Smooth muscle cell (in vitro differentiated cells): ENCODE measurements around the gene FRMD3. TPM values are rescaled to one million over a fixed set of nuclear protein-coding genes. Genes with fewer than 3 reads are reported as not detected.

Source experiments
- DNase-seq: peaks from one replicate; lab custom pipeline; 2025; ENCODE audit not compliant: unreplicated experiment; lab: John Stamatoyannopoulos, UW
- H2AFZ ChIP-seq: fragments of 200-600 bp; sonication (generic); 2 replicates; pipeline ENCODE4 v1.6.0; 2016; ENCODE audit warnings: antibody characterized with exemption, low read depth, mild to moderate bottlenecking
- H3F3A ChIP-seq: fragments of 200-600 bp; sonication (generic); 2 replicates; pipeline ENCODE4 v1.6.0; 2017; ENCODE audit warnings: antibody characterized with exemption, low read depth
- H3K27ac ChIP-seq: fragments of 200-600 bp; sonication (generic); 2 replicates; pipeline ENCODE4 v1.5.1; 2016; ENCODE audit warnings: low read depth, mild to moderate bottlenecking
- H3K27me3 ChIP-seq: fragments of 200-600 bp; sonication (generic); 2 replicates; pipeline ENCODE4 v1.6.1; 2016; ENCODE audit warnings: low read depth, mild to moderate bottlenecking
- H3K36me3 ChIP-seq: fragments of 200-600 bp; sonication (generic); 2 replicates; pipeline ENCODE4 v1.5.1; 2016; ENCODE audit warnings: low read depth
- H3K4me1 ChIP-seq: fragments of 200-600 bp; sonication (generic); 2 replicates; pipeline ENCODE4 v1.5.1; 2016; ENCODE audit warnings: low read depth
- H3K4me2 ChIP-seq: fragments of 200-600 bp; sonication (generic); 2 replicates; pipeline ENCODE4 v1.6.0; 2016; ENCODE audit warnings: mild to moderate bottlenecking
- H3K4me3 ChIP-seq: fragments of 200-600 bp; sonication (generic); 2 replicates; pipeline ENCODE4 v1.5.1; 2016; ENCODE audit warnings: mild to moderate bottlenecking
- H3K79me2 ChIP-seq: fragments of 200-600 bp; sonication (generic); 2 replicates; pipeline ENCODE4 v1.6.0; 2016; ENCODE audit warnings: low read depth, mild to moderate bottlenecking
- H3K9ac ChIP-seq: fragments of 200-600 bp; sonication (generic); 2 replicates; pipeline ENCODE4 v1.6.0; 2016; ENCODE audit warnings: low read depth
- H3K9me3 ChIP-seq: fragments of 200-600 bp; sonication (generic); replicated peaks from 2 replicates; pipeline ENCODE4 v1.5.1; 2016; ENCODE audit warnings: low read depth
- H4K20me1 ChIP-seq: fragments of 200-600 bp; sonication (generic); 2 replicates; pipeline ENCODE4 v1.6.0; 2016; ENCODE audit warnings: low read depth
- CTCF ChIP-seq: fragments of 200-600 bp; sonication (generic); IDR thresholded peaks from 2 replicates; pipeline ENCODE4 v1.5.1; 2017; ENCODE audit warnings: borderline replicate concordance, mild to moderate bottlenecking, antibody characterized with exemption; ENCODE audit not compliant: insufficient read depth, poor library complexity, severe bottlenecking
- WGBS: methylation state at CpG from one replicate; pipeline ENCODE4 v1.1.7; 2016; ENCODE audit warnings: low lambda C conversion rate; 5-methylcytosine and 5-hydroxymethylcytosine counted together
- polyA plus RNA-seq: library from polyadenylated mRNA; unstranded; fragments of >200 nt; fragmentation: Nextera tagmentation; extraction: Ambion mirVana; gene quantifications from 2 replicates; pipeline ENCODE4 v1.2.1, GENCODE V29; 2016
- total RNA-seq: library from RNA; depleted of rRNA; stranded (reverse); fragments of >200 nt; gene quantifications from 2 replicates; pipeline ENCODE4 v1.2.3, GENCODE V29; 2014

FRMD3 gene
- total and polyA plus RNA-seq, 2 experiments from 2014 or later, result 0.72 to 2.8 TPM

GRCh38 chr9:83451308-83451707 lies 86.9 kb downstream of the FRMD3 start:
- H3K9me3 ChIP-seq, result no peaks in the 10 kb centered on the region
- no peaks in the 10 kb centered on the region for H3F3A ChIP-seq
- H4K20me1 ChIP-seq, result no peaks in the 10 kb centered on the region
- H3K36me3 ChIP-seq, result no peaks in the 10 kb centered on the region
- H2AFZ ChIP-seq, result no peak overlapping the region
- no peak overlapping the region for H3K4me3 ChIP-seq
- 62% methylated on average over 4 of the region's 4 CpGs for WGBS
- H3K4me2 ChIP-seq, result no peak overlapping the region
- H3K27me3 ChIP-seq, result no peaks in the 10 kb centered on the region
- no peaks in the 10 kb centered on the region for H3K4me1 ChIP-seq
- no peaks in the 10 kb centered on the region for H3K79me2 ChIP-seq
- no peak for DNase-seq
- H3K9ac ChIP-seq, result no peak overlapping the region
- TF ChIP-seq CTCF, result no peak
- no peak overlapping the region for H3K27ac ChIP-seq

- 78% methylated on average over 6 of the region's 6 CpGs for WGBS
- Histone ChIP-seq H2AFZ (no peak overlapping the region), H3K9me3 (no peaks in the 10 kb centered on the region), H3K4me2 (no peak overlapping the region), H3K27ac (no peak overlapping the region), H4K20me1 (no peaks in the 10 kb centered on the region), H3K4me3 (no peak overlapping the region), H3K27me3 (no peaks in the 10 kb centered on the region), H3K79me2 (no peaks in the 10 kb centered on the region), H3K36me3 (no peaks in the 10 kb centered on the region), H3K9ac (no peak overlapping the region), H3F3A (no peaks in the 10 kb centered on the region), H3K4me1 (no peaks in the 10 kb centered on the region)
- TF ChIP-seq CTCF, result no peak
- DNase-seq, result no peak
Measured at GRCh38 chr9:83449983-83450382, 88.2 kb downstream of the FRMD3 start.

- 67% methylated on average over 5 of the region's 5 CpGs for WGBS
- H3K9me3 ChIP-seq, result no peaks in the 10 kb centered on the region
- TF ChIP-seq CTCF, result no peak
- H3K4me1 ChIP-seq, result no peaks in the 10 kb centered on the region
- H3K27ac ChIP-seq, result no peak overlapping the region
- H4K20me1 ChIP-seq, result no peaks in the 10 kb centered on the region
- no peaks in the 10 kb centered on the region for H3K36me3 ChIP-seq
- H3K27me3 ChIP-seq, result no peaks in the 10 kb centered on the region
- H3F3A ChIP-seq, result no peaks in the 10 kb centered on the region
- DNase-seq, result no peak
- no peak overlapping the region for H3K9ac ChIP-seq
- no peak overlapping the region for H3K4me3 ChIP-seq
- H2AFZ ChIP-seq, result no peak overlapping the region
- H3K4me2 ChIP-seq, result no peak overlapping the region
- no peaks in the 10 kb centered on the region for H3K79me2 ChIP-seq
Measured at GRCh38 chr9:83449166-83449565, 89.0 kb downstream of the FRMD3 start.

- Histone ChIP-seq H2AFZ (no peak overlapping the region), H3K27me3 (no peaks in the 10 kb centered on the region), H3K79me2 (no peaks in the 10 kb centered on the region), H3F3A (no peaks in the 10 kb centered on the region), H3K9me3 (no peaks in the 10 kb centered on the region), H3K27ac (no peak overlapping the region), H4K20me1 (no peaks in the 10 kb centered on the region), H3K9ac (no peak overlapping the region), H3K4me3 (no peak overlapping the region), H3K4me1 (no peaks in the 10 kb centered on the region), H3K36me3 (no peaks in the 10 kb centered on the region), H3K4me2 (no peak overlapping the region)
- no peak for DNase-seq
- WGBS, result 98% methylated on average over 5 of the region's 5 CpGs
- no peak for TF ChIP-seq CTCF
Measured at GRCh38 chr9:83448626-83449025, 89.6 kb downstream of the FRMD3 start.
